ENCODE measurements around the gene CX3CL1.

The CX3CL1 gene

GRCh38 chr16:57432989-57433388, 60.7 kb downstream of the CX3CL1 start:
- DNase-seq (ENCODE audit: low spot score) = no peak
- no peak for TF ChIP-seq CTCF (IDR thresholded peaks at IDR 0.05; ENCODE audit: extremely low read depth, missing control alignments)

- TF ChIP-seq CTCF (IDR thresholded peaks at IDR 0.05; ENCODE audit: extremely low read depth, missing control alignments) = no peak
- DNase-seq (ENCODE audit: low spot score) = no peak
Measured at GRCh38 chr16:57434003-57434402, 61.7 kb downstream of the CX3CL1 start.
